Neural crest cell (in vitro differentiated cells): ENCODE measurements around the gene CCDC195. TPM values are rescaled to one million over a fixed set of nuclear protein-coding genes. Genes with fewer than 3 reads are reported as not detected.

ENCODE experiments used
- DNase-seq: peaks from one replicate; pipeline ENCODE4 v3.0.0; 2021; ENCODE audit warnings: low read depth, mixed read lengths, low spot score
- H3K27ac Mint-ChIP-seq: one replicate; pipeline ENCODE4 v1.8.0; 2021; ENCODE audit warnings: mild to moderate bottlenecking, mixed read lengths; ENCODE audit not compliant: unreplicated experiment
- H3K27me3 Mint-ChIP-seq: 2 replicates; pipeline ENCODE4 v1.8.0; 2021; ENCODE audit warnings: low read depth, mild to moderate bottlenecking, mixed read lengths
- H3K36me3 Mint-ChIP-seq: 2 replicates; pipeline ENCODE4 v1.8.0; 2021; ENCODE audit warnings: low read depth, mild to moderate bottlenecking, mixed read lengths
- H3K4me1 Mint-ChIP-seq: 2 replicates; pipeline ENCODE4 v1.8.0; 2021; ENCODE audit warnings: mixed read lengths
- H3K4me3 Mint-ChIP-seq: one replicate; pipeline ENCODE4 v1.8.0; 2021; ENCODE audit warnings: mild to moderate bottlenecking, mixed read lengths
- H3K9me3 Mint-ChIP-seq: 2 replicates; pipeline ENCODE4 v1.8.0; 2021; ENCODE audit warnings: mixed read lengths
- CTCF ChIP-seq: fragments of 200-600 bp; sonication (generic); conservative IDR thresholded peaks from 2 replicates; pipeline ENCODE4 v1.5.0; 2021; ENCODE audit warnings: antibody characterized with exemption, mild to moderate bottlenecking
- total RNA-seq: library from RNA; stranded (reverse); gene quantifications from 2 replicates; pipeline ENCODE4 v1.2.1, GENCODE V29; 2021

CCDC195 gene
- total RNA-seq, 1 donor from 2014 or later = not detected

- no peaks in the 10 kb centered on the region for H3K4me1 Mint-ChIP-seq
- no peaks in the 10 kb centered on the region for H3K27me3 Mint-ChIP-seq
- H3K4me3 Mint-ChIP-seq = no peak overlapping the region
- H3K9me3 Mint-ChIP-seq = peaks cover 4% of the 10 kb centered on the region
- DNase-seq = no peak
- no peak for TF ChIP-seq CTCF
- no peak overlapping the region for H3K27ac Mint-ChIP-seq
- peaks cover 8% of the 10 kb centered on the region for H3K36me3 Mint-ChIP-seq
These were observed 56.5 kb downstream of the CCDC195 start for GRCh38 chr2:224659714-224660113.

GRCh38 chr2:224658780-224659405 is 57.3 kb downstream of the CCDC195 start:
- Mint-ChIP-seq H3K27me3 (no peaks in the 10 kb centered on the region), H3K4me3 (no peak overlapping the region)

DNA sequence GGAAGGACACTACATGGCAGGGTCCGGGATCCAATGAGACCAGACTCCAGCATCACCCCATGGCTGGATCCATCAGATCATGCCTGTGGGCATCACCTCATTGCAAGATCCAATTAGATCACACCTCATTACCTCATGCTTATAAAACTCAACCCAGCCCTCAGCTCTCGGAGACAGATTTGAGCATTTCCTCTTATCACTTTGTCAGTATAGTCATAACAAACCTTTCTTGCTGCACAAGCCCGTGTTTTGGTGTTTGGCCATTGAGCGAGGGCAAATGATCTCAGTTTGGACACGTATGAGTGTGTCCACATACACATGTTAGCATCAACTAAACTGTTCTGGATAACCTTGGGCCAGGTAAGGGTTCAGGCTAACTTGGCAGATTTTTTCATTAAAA is 58.8 kb downstream of the CCDC195 start:
- peaks cover 6% of the 10 kb centered on the region for H3K36me3 Mint-ChIP-seq
- no peaks in the 10 kb centered on the region for H3K27me3 Mint-ChIP-seq
- no peak for TF ChIP-seq CTCF
- peaks cover 4% of the 10 kb centered on the region for H3K9me3 Mint-ChIP-seq
- no peak overlapping the region for H3K4me3 Mint-ChIP-seq
- no peak for DNase-seq
- no peak overlapping the region for H3K27ac Mint-ChIP-seq
- H3K4me1 Mint-ChIP-seq = no peaks in the 10 kb centered on the region

More at GRCh38 chr2:224658780-224659405, 57.3 kb downstream of the CCDC195 start:
- peaks cover 8% of the 10 kb centered on the region for H3K36me3 Mint-ChIP-seq
- H3K9me3 Mint-ChIP-seq = peaks cover 6% of the 10 kb centered on the region
- H3K4me1 Mint-ChIP-seq = no peaks in the 10 kb centered on the region
- H3K27ac Mint-ChIP-seq = no peak overlapping the region
- no peak for DNase-seq
- no peak for TF ChIP-seq CTCF

DNA sequence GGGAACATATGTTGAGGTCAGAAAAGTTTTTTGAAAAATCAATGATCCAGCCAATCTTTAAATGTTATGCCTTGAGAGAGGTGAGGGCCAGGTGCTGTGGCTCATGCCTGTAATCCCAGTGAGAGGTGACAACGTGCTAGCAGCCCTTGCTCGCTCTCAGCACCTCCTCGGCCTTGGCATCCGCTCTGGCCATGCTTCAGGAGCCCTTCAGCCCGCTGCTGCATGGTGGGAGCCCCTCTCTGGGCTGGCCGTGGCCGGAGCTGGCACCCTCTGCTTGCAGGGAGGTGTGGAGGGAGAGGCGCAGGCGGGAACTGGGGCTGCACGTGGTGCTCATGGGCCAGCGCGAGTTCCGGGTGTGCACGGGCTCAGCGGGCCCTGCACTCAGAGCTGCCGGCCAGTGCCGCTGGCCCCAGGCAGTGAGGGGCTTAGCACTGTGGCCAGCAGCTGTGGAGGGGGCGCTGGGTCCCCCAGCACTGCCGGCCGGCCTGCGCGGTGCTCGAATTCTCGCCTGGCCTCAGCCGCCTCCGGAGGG is 61.1 kb downstream of the CCDC195 start:
- H3K36me3 Mint-ChIP-seq = no peaks in the 10 kb centered on the region
- H3K27me3 Mint-ChIP-seq = no peaks in the 10 kb centered on the region
- no peaks in the 10 kb centered on the region for H3K4me1 Mint-ChIP-seq
- no peak overlapping the region for H3K4me3 Mint-ChIP-seq
- peaks cover 4% of the 10 kb centered on the region for H3K9me3 Mint-ChIP-seq
- DNase-seq = no peak
- H3K27ac Mint-ChIP-seq = no peak overlapping the region
- no peak for TF ChIP-seq CTCF

Other genes starting within 250 kb of the CCDC195 start
- 99.4 and 109 TPM in 2 replicates for gene CUL3, start 131.0 kb downstream of the CCDC195 start, total RNA-seq